ENCODE data around the gene HLX. TPM values are rescaled to one million over a fixed set of nuclear protein-coding genes. Genes with fewer than 3 reads are reported as not detected.
A peak's percentile ranks its signal among the peaks of the same experiment; 100 is the strongest.

HLX gene
- total and polyA plus RNA-seq, 9 of the 15 experiments (the other 6 are each of a cell fraction or from before 2014, with no cell fraction given) = 0.10 to 3.0 (median 1.6) TPM

- TF ChIP-seq ZNF318 (IDR thresholded peaks at IDR 0.05; ENCODE audit: borderline replicate concordance in 1 of 2, low read depth in 1 of 2) (0 out of 4 replicates have a peak, but pooled peaks of 1 of the 2 experiments have one; percentile 39), IRF2 (CRISPR knock-in tag; IDR thresholded peaks at IDR 0.05) (no peak), CXXC5 (CRISPR knock-in tag; IDR thresholded peaks at IDR 0.05) (peak; percentile 19; the same call in 1 of the 2 replicates), ZBTB5 (IDR thresholded peaks at IDR 0.05) (no peak), KHSRP (IDR thresholded peaks at IDR 0.05) (no peak), ETV6 (IDR thresholded peaks at IDR 0.05; ENCODE audit: borderline replicate concordance in 1 of 2, low read depth in 2 of 2, low read length in 1 of 2) (no peak), ETV6 (CRISPR knock-in tag; IDR thresholded peaks at IDR 0.05; ENCODE audit: borderline replicate concordance) (no peak), THAP7 (CRISPR knock-in tag; IDR thresholded peaks at IDR 0.05) (no peak), FUS (optimal IDR thresholded peaks at IDR 0.05; ENCODE audit: low read depth, low read length) (no peak), ESRRA (IDR thresholded peaks at IDR 0.05; ENCODE audit: borderline replicate concordance, low read depth) (peak; percentile 88; the same call in 1 of the 2 replicates), DDX20 (tag; IDR thresholded peaks at IDR 0.05; ENCODE audit: low read depth) (no peak), LARP7 (IDR thresholded peaks at IDR 0.05) (no peak), ZBTB7A (IDR thresholded peaks at IDR 0.05; ENCODE audit: borderline replicate concordance, control insufficient read depth, low read depth, low read length) (no peak), CREM (IDR thresholded peaks at IDR 0.05; ENCODE audit: low read depth) (peak; percentile 25; the same call in 1 of the 2 replicates), GATAD2A (IDR thresholded peaks at IDR 0.05) (no peak), DNMT1 (IDR thresholded peaks at IDR 0.05) (no peak), ZNF668 (CRISPR knock-in tag; IDR thresholded peaks at IDR 0.05) (no peak), ZEB2 (IDR thresholded peaks at IDR 0.05) (peak; percentile 95), ZNF274 (IDR thresholded peaks at IDR 0.05; ENCODE audit: borderline replicate concordance, low read depth, low read length) (no peak), SMAD1 (IDR thresholded peaks at IDR 0.05; ENCODE audit: low read depth, low read length, partially characterized antibody) (no peak), ARID1B (IDR thresholded peaks at IDR 0.05) (peak; percentile 92)
These were observed 48.2 kb downstream of the HLX start (continued) for GRCh38 chr1:220927442-220927841.

All from K562 (cell line).